HG02588 (cell line): ENCODE measurements around the gene CCDC187.

Source experiments
- ATAC-seq: cut with Tn5 transposase; IDR thresholded peaks from one replicate; pipeline ENCODE4 v1.9.1; 2021; ENCODE audit warnings: mild to moderate bottlenecking, moderate library complexity; ENCODE audit not compliant: unreplicated experiment

Gene CCDC187

DNA sequence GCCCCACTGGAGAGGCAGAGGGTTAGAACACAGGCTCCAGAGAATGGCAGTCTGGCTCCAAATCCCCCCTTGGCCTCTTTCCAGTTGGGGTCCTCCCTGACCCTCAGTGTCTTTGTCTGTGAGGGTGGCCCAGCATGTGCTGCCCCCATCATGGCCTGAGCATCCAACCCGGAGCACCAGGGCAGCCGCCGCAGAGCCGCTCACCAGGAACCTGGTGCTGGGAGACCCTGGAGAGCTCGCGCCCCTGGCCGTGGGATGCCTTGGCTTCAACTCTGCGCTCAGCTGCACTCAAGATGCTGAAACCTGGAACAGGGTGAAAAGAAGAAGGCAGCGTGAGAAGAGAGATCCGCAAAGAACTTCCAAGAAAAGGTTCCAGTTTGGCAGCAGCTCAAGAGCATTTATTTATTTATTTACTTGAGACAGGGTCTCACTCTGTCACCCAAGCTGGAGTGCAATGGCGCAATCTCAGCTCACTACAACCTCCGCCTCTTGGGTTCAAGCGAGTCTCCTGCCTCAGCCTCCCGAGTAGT lies 3.8 kb downstream of the CCDC187 start:
- ATAC-seq: no peak

DNA sequence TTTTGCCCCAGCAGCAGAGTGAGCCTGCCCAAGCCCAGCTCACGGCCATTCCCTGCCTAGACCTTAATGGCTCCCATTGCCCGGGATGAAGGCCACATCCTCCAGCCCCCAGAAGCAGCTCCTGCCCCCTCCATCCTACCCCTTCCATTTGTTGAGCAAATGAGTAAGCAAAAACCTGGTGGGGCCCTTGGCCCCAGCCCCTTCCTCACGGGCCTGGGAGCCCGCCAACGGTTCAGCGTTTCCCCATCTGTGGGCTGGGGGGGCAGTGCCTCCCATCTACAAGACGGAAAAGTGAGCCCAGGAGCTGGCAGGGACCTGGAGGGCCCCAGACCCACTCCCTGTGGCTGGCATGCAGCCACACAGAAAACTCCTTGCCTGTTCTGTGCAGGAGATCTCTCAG lies 4.4 kb downstream of the CCDC187 start:
- no peak for ATAC-seq

DNA sequence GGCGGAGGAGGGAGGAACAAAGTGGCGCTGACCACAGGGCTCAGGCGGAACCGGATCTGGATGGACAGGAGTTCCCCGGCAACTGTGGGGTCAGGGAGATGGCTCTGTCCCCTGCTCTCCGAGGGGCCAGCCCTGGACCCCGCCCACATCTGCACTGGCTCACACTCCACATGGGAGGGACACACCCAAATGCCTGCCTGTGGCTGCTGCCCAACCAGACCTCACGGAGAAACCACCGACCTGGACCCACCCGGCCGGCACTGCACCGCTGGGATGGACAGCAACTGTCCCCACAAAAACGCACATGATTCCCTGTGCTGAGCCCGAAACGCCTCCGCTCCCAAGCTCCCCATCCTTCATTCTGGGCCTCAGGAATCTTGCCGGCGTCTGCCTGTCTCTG lies 4.8 kb downstream of the CCDC187 start:
- no peak for ATAC-seq

DNA sequence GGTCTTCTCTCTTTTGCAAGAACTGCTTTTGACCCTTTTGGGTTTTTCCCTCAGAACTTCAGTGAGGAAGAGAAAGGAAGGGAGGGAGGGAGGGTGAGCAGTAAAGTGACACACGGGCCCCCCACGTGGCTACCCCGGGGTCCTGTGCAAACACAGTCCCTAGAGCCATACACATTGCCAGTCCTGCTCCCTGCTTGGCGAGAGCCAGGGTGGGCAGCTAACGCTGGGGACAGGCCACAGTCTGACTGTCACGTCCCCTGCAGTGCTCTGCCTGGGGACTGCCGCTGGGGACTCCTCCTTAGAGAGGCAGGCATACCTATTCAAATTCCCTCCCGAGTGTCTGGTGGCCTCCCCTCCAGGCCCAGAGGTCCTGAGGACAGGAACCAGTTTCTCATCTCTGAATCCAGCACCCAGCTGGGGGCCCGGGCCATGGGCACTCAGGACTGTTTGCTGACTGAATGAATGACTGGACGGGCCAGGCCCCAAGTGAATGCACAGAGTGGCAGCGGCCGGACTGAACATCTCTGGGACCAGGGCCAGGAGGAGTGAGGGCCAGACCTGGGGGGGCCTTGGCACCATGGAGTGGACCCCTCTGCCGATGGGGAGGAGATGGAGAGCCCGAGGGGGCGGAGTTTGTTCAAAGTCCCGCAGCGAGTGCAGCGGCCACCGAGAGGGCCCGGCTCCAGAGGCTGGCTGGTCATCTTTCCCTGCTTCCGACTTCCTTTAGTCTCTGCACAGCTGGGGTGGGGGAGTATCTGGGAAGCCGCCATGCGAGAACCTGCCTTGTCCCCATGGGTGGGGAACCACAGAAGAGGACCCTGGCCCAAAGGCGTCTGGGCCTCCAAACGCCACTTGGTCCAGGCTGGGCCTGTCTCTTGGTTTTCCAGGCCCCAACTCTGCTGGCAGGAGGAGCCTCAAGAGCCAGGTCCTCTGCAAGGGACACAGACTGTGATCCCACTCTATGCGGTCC lies 5.8 kb downstream of the CCDC187 start:
- ATAC-seq: no peak

DNA sequence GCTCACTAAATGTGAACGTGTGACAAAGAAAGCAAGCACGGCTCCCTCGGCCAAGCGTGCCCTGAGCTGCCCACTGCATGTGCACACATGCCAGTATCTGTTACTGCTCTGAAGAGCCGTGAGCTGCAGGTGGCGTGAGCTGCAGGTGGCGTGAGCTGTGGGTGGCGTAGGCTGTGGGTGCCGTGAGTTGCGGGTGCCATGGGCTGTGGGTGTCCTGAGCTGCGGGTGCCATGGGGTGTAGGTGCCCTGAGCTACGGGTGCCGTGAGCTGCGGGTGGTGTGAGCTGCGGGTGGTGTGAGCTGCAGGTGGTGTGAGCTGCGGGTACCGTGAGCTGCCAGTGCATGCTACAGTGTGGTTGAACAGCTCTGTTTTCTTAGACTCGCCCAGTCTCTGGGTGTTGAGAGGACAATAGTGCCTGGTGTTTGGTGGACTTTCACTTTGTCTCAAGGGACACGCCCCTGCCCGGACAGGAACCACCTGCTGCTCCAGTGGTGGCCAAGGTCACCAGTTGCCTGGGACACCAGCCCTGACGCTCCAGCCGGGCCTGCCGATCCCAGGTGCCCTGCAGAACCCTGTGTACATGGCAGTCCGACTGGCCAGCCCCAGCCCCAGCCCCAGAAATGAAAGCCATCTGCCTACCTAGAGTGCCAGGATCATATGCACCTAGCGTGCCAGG lies 6.7 kb downstream of the CCDC187 start:
- no peak for ATAC-seq

DNA sequence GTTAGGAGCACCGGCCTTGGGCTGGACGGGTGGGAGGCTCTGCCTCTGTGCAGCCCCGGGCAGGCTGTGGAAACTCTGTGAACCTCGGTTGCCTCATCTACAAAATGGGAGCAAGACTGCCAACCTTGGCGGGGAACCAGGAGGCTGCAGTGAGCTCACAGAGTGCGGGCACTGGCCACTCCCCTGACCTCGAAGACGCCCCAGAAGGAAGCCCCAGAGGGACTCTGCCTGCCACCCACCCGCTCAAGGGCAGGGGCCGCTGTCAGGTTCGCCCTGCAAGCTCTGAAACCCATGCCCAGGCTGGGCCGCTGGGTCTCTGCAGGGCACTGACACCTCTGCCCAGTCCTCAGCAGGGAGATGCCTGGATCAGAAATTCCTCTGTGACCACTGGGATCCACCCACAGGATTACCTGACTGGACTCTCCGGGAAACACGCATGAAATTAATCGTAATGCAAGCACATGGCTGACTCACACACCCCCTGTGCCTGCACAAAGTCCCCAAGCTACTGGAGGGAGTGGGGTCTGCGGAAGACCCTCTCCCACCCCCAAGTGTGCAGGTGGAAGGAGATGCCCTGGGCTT lies 7.4 kb downstream of the CCDC187 start:
- ATAC-seq: no peak

DNA sequence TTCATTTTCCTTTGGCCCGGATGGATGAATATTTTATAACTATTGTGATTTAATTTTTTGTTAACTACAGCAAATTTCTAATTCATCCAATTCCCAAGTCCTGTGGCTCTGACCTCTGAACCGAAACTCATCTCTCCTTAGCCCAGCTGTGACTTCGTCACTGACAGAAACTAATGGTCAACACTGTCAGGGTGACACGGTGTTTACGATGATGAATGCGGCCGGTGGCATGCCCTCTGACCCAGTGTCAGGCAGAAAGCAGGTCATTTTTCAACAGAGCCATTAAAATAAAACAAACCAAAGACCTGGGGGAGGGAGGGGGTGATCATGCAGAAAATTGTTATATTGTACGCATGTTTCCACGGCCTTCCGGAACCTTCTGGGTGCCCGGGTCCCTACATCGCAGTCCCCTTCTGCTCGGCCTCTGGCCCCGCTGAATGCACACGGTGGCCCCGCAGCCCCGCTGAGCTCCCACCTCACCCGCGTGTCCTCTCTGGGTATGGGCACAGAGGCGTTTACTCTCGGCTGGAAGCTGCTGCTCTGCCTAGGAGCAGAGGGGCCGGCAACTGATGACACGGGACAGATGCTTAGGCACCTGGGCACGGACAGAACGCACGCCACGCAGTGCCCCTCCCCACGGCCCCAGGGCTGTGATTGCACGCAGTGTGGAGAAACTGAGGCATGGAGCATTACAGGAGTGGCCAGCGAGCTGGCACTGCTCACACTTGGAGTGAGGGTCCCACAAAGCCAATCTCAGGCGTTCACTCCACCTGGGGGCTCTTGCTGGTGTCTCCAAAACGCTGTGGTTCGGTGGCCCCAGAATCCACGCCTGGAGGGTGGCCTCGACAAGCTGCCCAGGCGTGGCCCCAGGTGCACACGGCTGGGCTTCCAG lies 8.1 kb downstream of the CCDC187 start:
- no peak for ATAC-seq

DNA sequence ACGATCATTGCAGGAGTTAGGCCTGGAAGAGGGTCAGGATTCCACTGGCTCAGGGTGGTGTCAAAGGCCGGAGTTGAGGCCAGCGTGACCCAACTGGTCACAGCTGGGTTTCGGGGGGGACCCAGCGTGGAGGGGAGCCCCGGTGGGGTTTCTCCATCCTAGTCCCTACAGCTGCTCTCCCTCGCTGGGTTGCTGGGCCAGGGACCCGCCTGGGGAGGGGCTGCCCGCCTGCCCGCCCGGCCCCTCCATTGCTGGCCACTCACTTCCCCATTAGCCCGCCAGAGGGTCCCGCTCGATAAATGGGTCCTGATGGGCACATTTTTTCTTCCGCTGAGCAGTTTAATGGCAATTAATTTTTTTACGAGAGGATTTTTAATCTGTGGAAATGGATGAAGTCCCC lies 8.8 kb downstream of the CCDC187 start:
- no peak for ATAC-seq

DNA sequence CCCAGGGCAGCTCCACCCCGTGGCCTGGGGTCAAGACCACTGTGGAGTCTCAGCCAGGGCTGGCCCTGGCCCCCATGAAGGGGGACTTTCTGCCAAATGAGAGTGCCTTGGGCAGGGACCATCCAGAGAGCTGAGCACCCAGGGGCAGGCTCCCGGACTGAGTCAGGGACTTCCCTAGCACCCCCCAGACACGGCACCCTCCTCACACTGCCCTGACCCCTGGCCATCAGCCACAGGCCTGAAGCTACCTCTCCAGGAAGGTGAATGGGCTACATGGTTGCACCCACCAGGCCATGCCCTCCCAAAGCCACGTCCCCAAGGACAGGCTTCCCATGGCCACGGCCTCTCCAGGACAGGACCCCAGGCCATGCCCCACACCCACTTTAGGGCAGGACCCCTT lies 9.5 kb downstream of the CCDC187 start:
- no peak for ATAC-seq

DNA sequence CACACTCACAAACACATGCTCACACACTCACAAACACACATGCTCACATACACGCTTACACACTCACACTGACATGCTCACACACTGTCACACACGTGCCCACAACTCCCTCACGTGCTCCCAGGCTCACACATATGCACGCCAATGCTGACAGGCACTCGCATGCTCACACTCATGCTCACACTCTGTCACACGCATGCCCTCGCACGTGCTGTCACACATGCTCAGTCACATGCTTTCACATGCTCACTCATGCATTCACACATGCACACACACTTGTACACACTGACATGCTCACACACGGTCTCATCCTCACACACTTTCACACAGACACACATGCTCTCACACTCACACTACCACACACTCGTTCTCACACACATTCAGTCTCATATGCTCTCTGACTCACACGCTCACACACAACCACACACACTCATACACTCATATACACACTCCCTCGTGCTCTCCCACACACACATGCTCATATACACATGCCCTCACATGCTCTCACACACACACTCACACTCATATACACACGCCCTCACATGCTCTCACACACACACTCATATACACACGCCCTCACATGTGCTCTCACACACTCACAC lies 10.3 kb downstream of the CCDC187 start:
- ATAC-seq: no peak

DNA sequence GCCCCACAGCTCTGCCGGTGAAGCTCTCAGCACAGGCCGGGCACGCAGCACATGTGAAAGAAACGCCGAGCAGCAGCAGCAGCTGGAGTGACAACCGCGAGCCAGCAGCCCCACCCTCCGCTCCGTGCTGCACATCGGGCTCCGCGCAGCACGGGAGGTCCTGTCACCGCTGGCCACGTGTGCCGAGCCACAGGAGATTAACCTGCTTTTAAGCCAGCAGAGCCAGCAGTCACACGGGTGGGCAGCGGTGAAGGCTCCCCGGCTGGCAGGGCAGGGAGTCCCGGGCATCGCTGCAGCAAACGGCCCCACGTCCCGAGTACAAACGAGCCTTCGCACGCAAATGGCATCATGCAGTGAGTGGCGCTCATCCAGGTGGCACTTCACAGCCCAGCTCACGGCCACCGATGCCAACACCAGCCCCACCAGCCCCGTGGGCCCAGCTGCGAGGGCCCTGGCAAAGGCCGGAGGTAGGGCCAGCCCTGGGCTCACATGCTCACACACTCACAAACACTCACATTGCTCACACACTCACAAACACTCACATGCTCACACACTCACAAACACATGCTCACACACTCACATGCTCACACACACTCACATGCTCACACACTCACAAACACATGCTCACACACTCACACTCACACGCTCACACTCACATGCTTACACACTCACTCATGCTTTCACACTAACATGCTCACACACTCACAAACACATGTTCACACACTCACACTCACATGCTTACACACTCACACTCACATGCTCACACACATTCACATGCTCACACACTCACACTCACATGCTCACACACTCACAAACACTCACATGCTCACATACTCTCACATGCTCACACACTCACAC lies 11.1 kb downstream of the CCDC187 start:
- no peak for ATAC-seq

DNA sequence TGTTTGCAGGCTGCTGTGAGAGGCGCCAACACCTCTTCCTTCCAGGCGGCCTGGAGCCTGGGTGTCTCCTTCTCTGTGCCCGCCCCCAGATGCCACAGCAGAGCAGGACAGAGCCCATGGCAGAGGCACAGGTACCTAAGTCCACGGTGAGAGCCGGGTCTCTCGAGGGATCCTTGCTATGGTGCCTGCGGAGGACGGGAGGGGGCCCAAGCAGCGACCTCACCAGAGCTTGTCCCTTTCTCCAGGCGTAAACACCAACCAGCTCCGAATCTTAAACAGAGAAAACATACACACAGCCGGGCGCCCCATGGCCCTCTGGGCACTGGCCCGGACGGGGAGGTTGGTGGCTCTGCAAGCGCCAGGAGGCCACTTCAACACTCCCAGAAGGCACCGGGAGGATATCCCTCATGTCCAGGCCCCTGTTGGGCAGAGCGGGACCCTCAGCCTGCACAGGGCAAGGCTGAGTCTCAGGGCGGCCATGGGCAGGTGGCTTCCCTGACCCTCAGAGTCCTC lies 11.8 kb downstream of the CCDC187 start:
- ATAC-seq: no peak

DNA sequence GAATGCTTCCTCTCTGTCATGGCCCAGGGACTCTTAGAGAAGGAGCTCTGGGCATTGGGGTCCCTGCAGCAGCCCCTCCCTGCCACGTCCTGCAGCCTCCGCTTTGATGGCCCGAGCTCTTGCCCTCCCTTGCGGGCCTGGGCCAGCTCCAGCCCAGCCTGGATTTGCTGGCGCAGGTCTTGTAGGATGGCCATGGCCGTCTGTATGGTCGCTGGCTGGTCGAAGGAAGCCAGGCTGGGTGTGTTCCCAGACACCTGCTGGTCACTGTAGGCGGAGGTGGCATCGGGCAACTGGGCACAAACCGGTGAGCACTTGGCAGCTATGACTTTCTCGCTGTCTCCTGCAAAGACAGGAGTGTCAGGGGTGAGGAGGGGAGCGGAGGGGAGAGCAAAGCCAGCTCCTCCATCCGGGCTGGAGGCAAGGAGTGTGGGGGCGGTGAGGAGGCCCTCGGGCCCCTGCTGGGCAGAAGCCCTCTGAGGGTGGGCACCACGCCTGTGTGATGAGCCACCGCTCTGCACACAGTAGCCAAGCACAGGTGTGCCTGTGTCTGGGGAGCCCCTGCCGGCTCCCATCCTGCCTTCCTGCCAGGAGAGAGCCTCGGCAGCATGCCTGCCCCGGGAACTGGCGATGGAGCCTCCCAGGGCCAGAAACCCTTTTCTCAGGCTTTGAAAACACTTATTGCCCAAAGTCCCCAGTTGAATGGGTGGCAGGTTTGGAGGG lies 12.4 kb downstream of the CCDC187 start:
- ATAC-seq: no peak

DNA sequence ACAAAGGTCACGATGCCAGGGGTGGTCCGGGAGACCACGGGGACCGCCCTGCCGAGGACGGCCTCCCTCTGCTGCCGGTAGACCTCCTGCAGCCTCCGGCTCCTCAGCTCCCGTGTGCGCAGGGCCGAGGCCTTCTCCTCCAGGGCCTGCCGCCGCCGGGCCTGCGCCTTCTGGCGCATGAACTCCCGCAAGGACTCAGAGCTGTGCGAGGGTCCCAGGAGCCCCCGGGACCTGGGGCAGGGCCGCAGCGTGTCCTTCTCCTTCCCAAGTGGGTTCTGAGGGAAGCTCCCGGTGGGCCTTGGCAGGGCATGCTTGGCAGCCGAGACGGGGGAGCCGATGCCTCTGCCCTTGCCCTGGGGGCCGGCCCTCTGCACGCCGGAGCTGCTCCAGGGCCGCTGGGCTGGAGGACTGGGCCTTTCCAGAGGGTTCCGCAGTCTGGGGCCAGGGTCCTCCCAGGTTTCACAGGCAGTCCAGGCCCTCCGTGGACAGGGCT lies 13.3 kb downstream of the CCDC187 start:
- no peak for ATAC-seq

DNA sequence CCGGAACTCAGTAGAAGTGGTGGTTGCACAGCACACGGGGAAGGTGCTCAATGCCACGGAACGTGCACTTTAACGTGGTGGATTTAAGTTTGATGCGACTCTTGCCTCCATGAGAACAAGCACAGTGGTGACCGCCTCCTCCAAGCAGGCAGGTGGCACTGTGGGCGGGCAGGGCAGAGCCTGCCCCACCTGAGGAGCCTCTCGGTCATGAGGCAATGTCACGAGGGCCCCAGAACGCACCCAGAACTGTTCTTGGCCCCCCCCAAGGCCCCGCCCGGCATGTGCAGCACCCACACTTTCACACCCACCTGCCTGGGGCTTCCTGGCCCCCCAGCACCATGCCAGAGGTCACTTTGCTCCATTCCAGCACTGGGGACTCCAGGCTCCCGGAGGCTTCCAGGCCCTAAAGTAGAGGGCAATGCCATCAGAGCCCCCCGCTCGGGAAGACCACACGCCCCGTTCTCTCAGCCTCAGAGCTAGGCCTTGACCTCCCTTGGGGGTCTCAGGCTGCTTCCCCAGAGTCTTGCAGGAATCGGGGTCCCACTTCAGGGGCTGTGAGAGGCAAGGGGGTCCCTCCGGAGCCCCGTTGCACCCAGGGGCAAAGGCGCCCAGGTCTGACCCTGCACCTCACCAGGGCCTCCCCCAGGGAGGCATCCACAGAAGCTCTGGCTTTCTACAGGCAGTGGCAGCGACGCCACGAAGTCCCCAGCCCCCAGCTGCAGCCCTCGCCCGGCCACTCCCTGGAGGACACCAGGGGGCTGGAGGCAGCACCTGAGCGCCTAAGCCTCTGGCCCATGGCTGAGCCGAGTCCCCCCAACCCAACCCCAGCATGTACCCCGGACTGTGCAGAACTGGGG lies 14.0 kb downstream of the CCDC187 start:
- ATAC-seq: no peak

DNA sequence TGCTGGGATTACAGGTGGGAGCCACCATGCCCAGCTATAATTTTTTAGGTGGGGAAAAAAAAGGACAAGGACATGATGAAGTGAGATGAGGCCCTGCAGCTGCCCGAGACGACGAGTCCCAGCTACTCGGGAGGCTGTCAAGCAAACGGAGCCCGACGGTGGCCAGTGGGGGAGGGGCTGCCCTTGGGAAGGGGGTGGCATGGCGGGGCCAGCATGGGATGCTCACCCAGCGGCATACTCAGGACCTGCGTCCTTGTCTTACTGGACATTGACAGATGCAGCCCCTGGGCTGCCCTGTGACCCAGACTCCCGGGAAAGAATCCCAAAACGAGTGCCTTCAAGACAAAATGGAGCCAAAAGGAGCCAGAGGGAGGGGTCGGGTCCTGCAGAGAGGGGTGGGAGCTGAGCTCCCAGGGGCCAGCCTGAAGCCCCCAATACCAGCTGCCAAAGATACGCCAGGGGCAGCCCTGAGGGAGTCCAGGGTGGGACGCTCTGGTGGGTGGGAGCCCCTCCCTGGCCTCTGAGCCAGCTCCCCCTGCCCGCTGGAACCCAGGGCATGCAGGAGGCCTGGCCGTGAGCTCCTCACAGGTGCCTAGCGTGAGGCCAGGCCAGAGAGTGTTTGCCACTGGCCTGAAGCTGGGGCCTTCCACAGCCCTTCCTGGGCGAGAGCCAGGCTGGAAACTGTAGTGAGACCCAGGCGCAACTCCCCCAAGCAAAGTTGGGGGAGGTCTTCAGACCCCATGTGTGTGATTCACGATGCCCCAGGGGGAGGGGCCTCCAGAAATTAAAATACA lies 15.7 kb downstream of the CCDC187 start:
- no peak for ATAC-seq

DNA sequence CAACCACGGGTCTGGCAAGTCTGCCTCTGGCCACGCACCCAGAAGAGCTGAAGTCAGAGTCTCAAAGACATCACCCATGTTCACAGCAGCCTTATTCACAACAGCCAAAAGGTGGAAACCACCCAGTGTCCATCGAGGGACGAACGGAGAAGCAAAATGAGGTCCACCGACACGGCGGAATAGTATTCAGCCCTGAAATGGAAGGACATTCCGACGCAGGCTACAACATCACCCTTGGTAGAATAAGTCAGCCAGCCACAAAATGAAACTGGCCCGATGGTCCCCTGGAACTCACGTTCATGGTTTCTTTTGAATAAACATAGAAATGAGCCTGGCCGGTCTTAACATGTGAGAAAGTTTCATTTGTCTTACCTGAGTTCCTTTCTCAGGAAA lies 16.9 kb downstream of the CCDC187 start:
- ATAC-seq: no peak
